ENCODE data around the gene MYO1F.

GRCh38 chr19:8531470-8531869, 45.8 kb downstream of the MYO1F start:
- TF ChIP-seq CTCF (IDR thresholded peaks at IDR 0.05) (no peak), POLR2A (IDR thresholded peaks at IDR 0.05) (no peak)
